ENCODE measurements around the gene PRKCA.
A peak's percentile ranks its signal among the peaks of the same experiment; 100 is the strongest.
"Not testable (repeated sequence)": the region's sequence is repeated elsewhere in the genome, so short reads cannot be mapped to it uniquely, and the experiment has no call there.

The PRKCA gene

DNA sequence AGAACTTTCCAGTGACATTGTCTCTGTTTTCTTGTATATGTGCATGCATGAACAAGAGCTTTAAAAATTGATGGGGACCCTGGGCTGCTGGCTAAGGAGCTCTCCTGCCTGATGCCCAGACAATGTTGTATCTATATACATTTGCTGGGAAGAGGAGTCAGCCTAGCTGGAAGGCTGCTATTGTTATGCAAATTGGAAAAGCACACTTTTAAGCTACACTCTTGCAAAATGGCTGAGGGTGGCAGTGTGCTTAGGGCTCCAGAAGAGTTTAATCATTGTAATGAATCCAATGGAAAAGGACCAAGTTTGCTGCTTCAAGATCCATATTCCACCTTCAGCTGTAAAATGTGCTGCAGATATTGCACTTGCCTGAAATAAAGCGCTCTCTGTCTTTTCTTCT lies 171.8 kb downstream of the PRKCA start:
- Histone ChIP-seq H3K36me3 (ENCODE audit: insufficient read depth, insufficient read length, low read length) (no peaks in the 10 kb centered on the region), H3K27me3 (ENCODE audit: insufficient read depth, insufficient read length) (no peaks in the 10 kb centered on the region), H3K9me3 (ENCODE audit: insufficient read depth, low read length) (no peaks in the 10 kb centered on the region), H3K4me1 (ENCODE audit: insufficient read depth, insufficient read length) (peaks cover 12% of the 10 kb centered on the region), H3K4me3 (ENCODE audit: insufficient read length, low read depth) (no peak overlapping the region), H3K9ac (ENCODE audit: insufficient read length, low read depth) (no peak overlapping the region)
- peak; percentile 50 for DNase-seq (ENCODE audit: low read depth, low spot score)
- no peak for TF ChIP-seq SUZ12 (IDR thresholded peaks at IDR 0.05; ENCODE audit: extremely low read depth, insufficient read depth, insufficient read length)
- no peak for TF ChIP-seq ZNF274 (IDR thresholded peaks at IDR 0.05; ENCODE audit: low read depth, low read length)
- no peak for TF ChIP-seq YY1 (IDR thresholded peaks at IDR 0.05; ENCODE audit: insufficient read depth, insufficient read length)

GRCh38 chr17:66474806-66475497 lies 172.5 kb downstream of the PRKCA start:
- DNase-seq (ENCODE audit: low read depth, low spot score): peak; percentile 25

DNA sequence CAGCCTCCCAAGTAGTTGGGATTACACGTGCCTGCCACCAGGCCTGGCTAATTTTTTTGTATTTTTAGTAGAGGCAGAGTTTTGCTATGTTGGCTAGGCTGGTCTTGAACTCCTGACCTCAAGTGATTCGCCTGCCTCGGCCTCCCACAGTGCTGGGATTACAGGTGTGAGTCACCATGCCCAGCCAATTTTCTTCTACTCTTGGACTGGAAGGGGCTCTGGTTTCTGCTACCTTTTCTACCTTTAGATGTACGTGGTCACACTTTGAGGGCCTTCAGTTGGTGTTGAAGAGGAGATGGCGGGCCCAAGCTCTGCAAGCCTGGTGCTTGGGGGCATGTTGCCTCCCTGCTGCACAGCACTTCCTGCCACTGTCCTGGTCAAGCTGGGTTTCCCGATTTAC lies 173.6 kb downstream of the PRKCA start:
- Histone ChIP-seq H3K9ac (ENCODE audit: insufficient read length, low read depth) (no peak overlapping the region), H3K4me3 (ENCODE audit: insufficient read length, low read depth) (no peak overlapping the region), H3K9me3 (ENCODE audit: insufficient read depth, low read length) (no peaks in the 10 kb centered on the region), H3K27me3 (ENCODE audit: insufficient read depth, insufficient read length) (no peaks in the 10 kb centered on the region), H3K4me1 (ENCODE audit: insufficient read depth, insufficient read length) (peaks cover 12% of the 10 kb centered on the region), H3K36me3 (ENCODE audit: insufficient read depth, insufficient read length, low read length) (no peaks in the 10 kb centered on the region)
- no peak for DNase-seq (ENCODE audit: low read depth, low spot score)
- no peak for TF ChIP-seq SUZ12 (IDR thresholded peaks at IDR 0.05; ENCODE audit: extremely low read depth, insufficient read depth, insufficient read length)
- TF ChIP-seq ZNF274 (IDR thresholded peaks at IDR 0.05; ENCODE audit: low read depth, low read length): no peak
- no peak for TF ChIP-seq YY1 (IDR thresholded peaks at IDR 0.05; ENCODE audit: insufficient read depth, insufficient read length)

More at GRCh38 chr17:66474806-66475497, 172.5 kb downstream of the PRKCA start:
- Histone ChIP-seq H3K27me3 (ENCODE audit: insufficient read depth, insufficient read length) (no peaks in the 10 kb centered on the region), H3K9ac (ENCODE audit: insufficient read length, low read depth) (no peak overlapping the region), H3K36me3 (ENCODE audit: insufficient read depth, insufficient read length, low read length) (no peaks in the 10 kb centered on the region), H3K9me3 (ENCODE audit: insufficient read depth, low read length) (no peaks in the 10 kb centered on the region), H3K4me1 (ENCODE audit: insufficient read depth, insufficient read length) (peaks cover 12% of the 10 kb centered on the region), H3K4me3 (ENCODE audit: insufficient read length, low read depth) (no peak overlapping the region)
- no peak for TF ChIP-seq SUZ12 (IDR thresholded peaks at IDR 0.05; ENCODE audit: extremely low read depth, insufficient read depth, insufficient read length)
- TF ChIP-seq ZNF274 (IDR thresholded peaks at IDR 0.05; ENCODE audit: low read depth, low read length): no peak
- TF ChIP-seq YY1 (IDR thresholded peaks at IDR 0.05; ENCODE audit: insufficient read depth, insufficient read length): no peak

GRCh38 chr17:66477615-66478283 lies 175.3 kb downstream of the PRKCA start:
- Histone ChIP-seq H3K9me3 (ENCODE audit: insufficient read depth, low read length) (no peaks in the 10 kb centered on the region), H3K36me3 (ENCODE audit: insufficient read depth, insufficient read length, low read length) (no peaks in the 10 kb centered on the region), H3K9ac (ENCODE audit: insufficient read length, low read depth) (no peak overlapping the region), H3K4me1 (ENCODE audit: insufficient read depth, insufficient read length) (peaks cover 11% of the 10 kb centered on the region), H3K27me3 (ENCODE audit: insufficient read depth, insufficient read length) (no peaks in the 10 kb centered on the region), H3K4me3 (ENCODE audit: insufficient read length, low read depth) (no peak overlapping the region)
- TF ChIP-seq YY1 (IDR thresholded peaks at IDR 0.05; ENCODE audit: insufficient read depth, insufficient read length) (no peak), SUZ12 (IDR thresholded peaks at IDR 0.05; ENCODE audit: extremely low read depth, insufficient read depth, insufficient read length) (no peak), ZNF274 (IDR thresholded peaks at IDR 0.05; ENCODE audit: low read depth, low read length) (no peak)
- DNase-seq (ENCODE audit: low read depth, low spot score): no peak

- H3K27me3 ChIP-seq (ENCODE audit: insufficient read depth, insufficient read length); DNase-seq (ENCODE audit: low read depth, low spot score); H3K4me1 ChIP-seq (ENCODE audit: insufficient read depth, insufficient read length); H3K9ac ChIP-seq (ENCODE audit: insufficient read length, low read depth); H3K9me3 ChIP-seq (ENCODE audit: insufficient read depth, low read length); H3K4me3 ChIP-seq (ENCODE audit: insufficient read length, low read depth); H3K36me3 ChIP-seq (ENCODE audit: insufficient read depth, insufficient read length, low read length): not testable (repeated sequence)
Measured at GRCh38 chr17:66479230-66479889, 176.9 kb downstream of the PRKCA start.

GRCh38 chr17:66480243-66480642 lies 177.8 kb downstream of the PRKCA start:
- TF ChIP-seq SUZ12 (IDR thresholded peaks at IDR 0.05; ENCODE audit: extremely low read depth, insufficient read depth, insufficient read length): no peak
- no peak for TF ChIP-seq ZNF274 (IDR thresholded peaks at IDR 0.05; ENCODE audit: low read depth, low read length)
- no peak for TF ChIP-seq YY1 (IDR thresholded peaks at IDR 0.05; ENCODE audit: insufficient read depth, insufficient read length)
- Histone ChIP-seq H3K27me3 (ENCODE audit: insufficient read depth, insufficient read length) (no peaks in the 10 kb centered on the region), H3K4me1 (ENCODE audit: insufficient read depth, insufficient read length) (peaks cover 7% of the 10 kb centered on the region), H3K9me3 (ENCODE audit: insufficient read depth, low read length) (no peaks in the 10 kb centered on the region), H3K36me3 (ENCODE audit: insufficient read depth, insufficient read length, low read length) (no peaks in the 10 kb centered on the region), H3K9ac (ENCODE audit: insufficient read length, low read depth) (no peak overlapping the region), H3K4me3 (ENCODE audit: insufficient read length, low read depth) (no peak overlapping the region)
- no peak for DNase-seq (ENCODE audit: low read depth, low spot score)

GRCh38 chr17:66480802-66481201 lies 178.4 kb downstream of the PRKCA start:
- no peaks in the 10 kb centered on the region for H3K36me3 ChIP-seq (ENCODE audit: insufficient read depth, insufficient read length, low read length)
- no peak for DNase-seq (ENCODE audit: low read depth, low spot score)
- no peak overlapping the region for H3K4me3 ChIP-seq (ENCODE audit: insufficient read length, low read depth)
- TF ChIP-seq ZNF274 (IDR thresholded peaks at IDR 0.05; ENCODE audit: low read depth, low read length): no peak
- no peaks in the 10 kb centered on the region for H3K27me3 ChIP-seq (ENCODE audit: insufficient read depth, insufficient read length)
- peaks cover 4% of the 10 kb centered on the region for H3K4me1 ChIP-seq (ENCODE audit: insufficient read depth, insufficient read length)
- no peak overlapping the region for H3K9ac ChIP-seq (ENCODE audit: insufficient read length, low read depth)
- H3K9me3 ChIP-seq (ENCODE audit: insufficient read depth, low read length): no peaks in the 10 kb centered on the region

Measured in NT2/D1 (cell line).